PFSK-1 (cell line): ENCODE results near the gene PLEK.

Experiments used
- FOXP2 ChIP-seq: optimal IDR thresholded peaks from 2 replicates; pipeline ENCODE3; 2011; ENCODE audit warnings: borderline replicate concordance, control low read depth, inconsistent platforms; ENCODE audit not compliant: insufficient read depth; ENCODE audit errors: extremely low read length, extremely low read depth
- POLR2AphosphoS5 ChIP-seq: IDR thresholded peaks from 2 replicates; pipeline ENCODE4 v1.6.1; 2012; ENCODE audit warnings: low read depth, mild to moderate bottlenecking, control low read depth, low read length, moderate library complexity
- SIN3A ChIP-seq: IDR thresholded peaks from 2 replicates; pipeline ENCODE4 v1.6.1; 2012; ENCODE audit warnings: mild to moderate bottlenecking, low read length, moderate library complexity, borderline replicate concordance; ENCODE audit not compliant: insufficient read depth
- TAF1 ChIP-seq: IDR thresholded peaks from 2 replicates; pipeline ENCODE4 v1.6.1; 2012; ENCODE audit warnings: low read length, control low read depth, borderline replicate concordance; ENCODE audit not compliant: insufficient read depth
- TF ChIP-seq, protein P1 (sequence below), 2 experiments: IDR thresholded peaks; 2 replicates each; pipeline versions ENCODE4 v1.6.1 to v1.8.0; 2011 to 2012; ENCODE audit warnings: low read depth in 2 of 2, low read length in 2 of 2, control low read depth in 1 of 2, inconsistent platforms in 1 of 2, mild to moderate bottlenecking in 1 of 2, moderate library complexity in 1 of 2; ENCODE audit not compliant: insufficient read depth in 1 of 2

PLEK gene

DNA sequence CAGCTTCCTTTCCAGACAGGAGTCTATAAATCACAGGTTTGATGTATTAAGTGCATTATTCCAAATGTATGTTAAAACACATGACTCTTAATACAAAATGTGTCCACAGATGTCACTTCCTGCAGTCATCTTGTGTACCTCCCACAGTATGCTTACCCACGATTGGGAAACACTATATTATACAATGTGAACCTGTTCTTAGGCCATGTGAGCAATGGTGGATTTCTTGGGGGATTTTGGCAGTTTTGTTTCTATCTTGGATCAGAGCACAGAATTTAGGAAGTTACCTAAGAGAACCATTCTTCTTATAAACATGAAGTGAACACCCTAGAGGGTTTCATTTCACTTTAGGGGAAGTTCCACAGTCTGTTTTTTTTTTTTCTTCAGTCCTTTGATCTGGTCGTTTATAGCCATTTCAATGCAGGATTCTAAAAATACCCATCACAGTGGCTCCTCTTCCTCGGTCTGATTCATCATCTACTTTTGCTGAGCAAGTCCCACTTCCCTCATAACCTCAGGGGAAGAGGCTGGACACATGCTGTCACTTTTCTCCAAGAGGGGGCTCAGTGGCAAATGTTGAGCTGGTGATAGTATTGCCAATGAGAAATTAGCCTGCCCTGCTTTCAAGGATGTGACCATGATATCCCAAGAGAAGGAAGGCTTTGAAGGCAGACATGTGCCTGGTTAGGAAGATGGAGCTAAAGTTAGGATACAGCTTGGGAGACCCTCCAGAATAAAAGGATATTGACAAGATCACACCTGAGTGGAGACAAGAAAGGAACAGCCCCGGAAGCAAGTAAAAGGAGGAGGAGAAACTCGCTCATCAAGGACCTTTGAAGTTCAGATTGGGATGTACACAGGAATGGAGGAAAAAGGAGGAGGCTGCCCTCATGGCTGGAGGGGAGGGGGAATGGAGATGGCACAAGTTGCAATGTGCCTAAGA, 22.6 kb downstream of the PLEK start:
- no peak for TF ChIP-seq FOXP2

DNA sequence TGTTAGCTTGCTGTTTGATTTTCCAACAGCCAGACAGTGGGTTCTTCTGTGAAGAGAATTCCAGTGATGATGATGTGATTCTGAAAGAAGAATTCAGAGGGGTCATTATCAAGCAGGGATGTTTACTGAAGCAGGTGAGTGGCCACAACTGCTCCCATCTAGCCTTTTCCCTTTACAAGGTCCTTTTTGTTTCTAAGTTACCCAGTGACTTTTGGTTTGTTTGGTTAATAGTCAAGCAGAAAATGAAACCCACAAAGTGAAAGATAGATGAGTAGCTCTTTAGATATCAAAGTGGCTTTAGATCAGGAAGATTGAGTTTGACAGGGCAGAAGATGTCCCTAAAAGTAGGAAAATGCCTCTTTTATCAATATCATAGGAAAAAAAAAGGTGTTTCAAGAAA, 23.3 kb downstream of the PLEK start:
- no peak for TF ChIP-seq POLR2AphosphoS5
- TF ChIP-seq, protein P1, sequence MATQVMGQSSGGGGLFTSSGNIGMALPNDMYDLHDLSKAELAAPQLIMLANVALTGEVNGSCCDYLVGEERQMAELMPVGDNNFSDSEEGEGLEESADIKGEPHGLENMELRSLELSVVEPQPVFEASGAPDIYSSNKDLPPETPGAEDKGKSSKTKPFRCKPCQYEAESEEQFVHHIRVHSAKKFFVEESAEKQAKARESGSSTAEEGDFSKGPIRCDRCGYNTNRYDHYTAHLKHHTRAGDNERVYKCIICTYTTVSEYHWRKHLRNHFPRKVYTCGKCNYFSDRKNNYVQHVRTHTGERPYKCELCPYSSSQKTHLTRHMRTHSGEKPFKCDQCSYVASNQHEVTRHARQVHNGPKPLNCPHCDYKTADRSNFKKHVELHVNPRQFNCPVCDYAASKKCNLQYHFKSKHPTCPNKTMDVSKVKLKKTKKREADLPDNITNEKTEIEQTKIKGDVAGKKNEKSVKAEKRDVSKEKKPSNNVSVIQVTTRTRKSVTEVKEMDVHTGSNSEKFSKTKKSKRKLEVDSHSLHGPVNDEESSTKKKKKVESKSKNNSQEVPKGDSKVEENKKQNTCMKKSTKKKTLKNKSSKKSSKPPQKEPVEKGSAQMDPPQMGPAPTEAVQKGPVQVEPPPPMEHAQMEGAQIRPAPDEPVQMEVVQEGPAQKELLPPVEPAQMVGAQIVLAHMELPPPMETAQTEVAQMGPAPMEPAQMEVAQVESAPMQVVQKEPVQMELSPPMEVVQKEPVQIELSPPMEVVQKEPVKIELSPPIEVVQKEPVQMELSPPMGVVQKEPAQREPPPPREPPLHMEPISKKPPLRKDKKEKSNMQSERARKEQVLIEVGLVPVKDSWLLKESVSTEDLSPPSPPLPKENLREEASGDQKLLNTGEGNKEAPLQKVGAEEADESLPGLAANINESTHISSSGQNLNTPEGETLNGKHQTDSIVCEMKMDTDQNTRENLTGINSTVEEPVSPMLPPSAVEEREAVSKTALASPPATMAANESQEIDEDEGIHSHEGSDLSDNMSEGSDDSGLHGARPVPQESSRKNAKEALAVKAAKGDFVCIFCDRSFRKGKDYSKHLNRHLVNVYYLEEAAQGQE (IDR thresholded peaks at IDR 0.05; ENCODE audit: insufficient read depth in 1 of 2, low read depth in 2 of 2, low read length in 2 of 2) = no peak
- no peak for TF ChIP-seq FOXP2
- TF ChIP-seq SIN3A = no peak
- no peak for TF ChIP-seq TAF1

DNA sequence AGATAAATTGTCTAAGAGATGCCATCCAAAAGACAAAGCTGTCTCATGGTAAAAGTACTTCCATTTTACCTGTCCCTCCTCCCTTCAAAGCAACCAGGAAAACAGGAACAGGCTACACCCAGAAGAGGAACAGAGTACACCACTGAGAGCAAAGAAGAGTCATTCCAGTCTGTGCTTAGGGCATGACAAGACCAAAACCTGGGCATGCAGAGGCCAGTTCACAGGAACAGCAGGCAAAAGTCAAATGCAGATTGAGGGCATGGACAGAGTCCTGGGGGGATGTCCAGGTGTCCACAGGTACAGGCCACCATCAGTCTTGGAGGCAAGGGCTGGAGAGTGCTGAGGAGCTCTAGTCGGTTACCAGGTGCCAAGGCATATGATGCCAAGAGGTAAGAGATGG, 23.7 kb downstream of the PLEK start:
- no peak for TF ChIP-seq SIN3A
- TF ChIP-seq TAF1 = no peak

DNA sequence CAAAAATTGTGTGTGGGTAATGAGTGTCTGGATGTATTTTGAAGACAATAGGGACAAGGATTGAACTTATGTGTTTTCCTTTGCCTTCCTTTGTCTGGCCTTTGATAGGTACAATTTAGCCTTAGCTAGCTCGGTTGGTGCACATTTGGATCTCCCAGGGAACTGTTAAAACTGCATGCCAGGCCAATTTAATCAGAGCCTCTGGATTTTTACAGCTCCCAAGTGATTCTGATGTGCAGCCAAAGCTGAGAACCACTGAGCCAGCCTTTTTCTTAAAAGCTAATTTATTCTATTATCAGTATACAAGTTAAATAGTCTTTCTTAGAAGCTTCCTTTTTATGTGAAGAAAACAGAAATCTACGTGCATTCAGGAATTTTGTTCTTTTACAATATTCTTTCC, 25.0 kb downstream of the PLEK start:
- TF ChIP-seq, protein P1 (IDR thresholded peaks at IDR 0.05; ENCODE audit: insufficient read depth in 1 of 2, low read depth in 2 of 2, low read length in 2 of 2) = no peak
- TF ChIP-seq FOXP2 = no peak
- TF ChIP-seq TAF1 = no peak
- no peak for TF ChIP-seq POLR2AphosphoS5
- TF ChIP-seq SIN3A = no peak

DNA sequence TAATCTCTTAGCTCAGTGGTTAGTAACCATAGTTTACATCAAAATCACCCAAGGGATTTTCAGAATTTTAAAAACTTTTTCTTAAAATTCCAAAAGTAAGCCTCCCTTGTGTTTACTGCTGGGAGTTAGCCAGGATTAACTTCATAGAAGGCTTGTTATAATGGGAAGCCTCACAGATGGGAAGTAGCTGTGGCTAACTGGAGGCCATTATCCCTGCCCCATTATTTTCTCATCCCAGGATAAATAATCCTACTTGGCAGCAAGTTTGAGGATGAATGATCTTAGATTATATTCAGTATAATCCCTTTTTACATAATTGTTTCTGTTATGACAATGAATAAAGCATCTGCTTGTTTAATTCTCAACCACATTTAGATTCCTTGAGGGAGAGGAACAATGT, 25.5 kb downstream of the PLEK start:
- TF ChIP-seq POLR2AphosphoS5 (no peak), SIN3A (no peak), TAF1 (no peak), FOXP2 (no peak)
- TF ChIP-seq, protein P1 (IDR thresholded peaks at IDR 0.05; ENCODE audit: insufficient read depth in 1 of 2, low read depth in 2 of 2, low read length in 2 of 2) = no peak

DNA sequence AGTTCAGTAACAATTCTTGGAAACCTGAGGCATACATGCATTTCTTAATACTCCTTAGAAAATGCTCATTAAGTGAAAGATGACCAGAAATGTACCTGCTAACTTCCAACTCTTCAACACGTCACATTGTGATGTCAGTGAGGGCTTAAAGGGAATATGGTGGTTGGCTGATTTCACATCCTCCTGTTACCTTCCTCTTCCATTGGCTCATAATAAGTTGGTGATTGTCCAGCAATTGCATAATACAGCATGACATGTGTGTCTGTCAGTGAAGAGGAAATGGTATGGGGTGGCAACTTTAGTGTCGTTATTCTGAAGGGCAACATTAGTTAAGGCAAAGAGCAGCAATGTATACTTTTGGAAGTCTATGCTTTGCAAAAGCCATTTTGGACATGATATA, 26.0 kb downstream of the PLEK start:
- TF ChIP-seq, protein P1 (IDR thresholded peaks at IDR 0.05; ENCODE audit: insufficient read depth in 1 of 2, low read depth in 2 of 2, low read length in 2 of 2) = no peak
- TF ChIP-seq SIN3A = no peak
- no peak for TF ChIP-seq FOXP2
- no peak for TF ChIP-seq POLR2AphosphoS5
- TF ChIP-seq TAF1 = no peak
